GM12873 (cell line): ENCODE results near the gene CAST.

Source experiments
- TF ChIP-seq, protein P1 (sequence below): IDR thresholded peaks from 2 replicates; pipeline ENCODE4 v1.5.1; 2012; ENCODE audit warnings: low read depth, mild to moderate bottlenecking, moderate library complexity, low read length, control low read depth; ENCODE audit not compliant: insufficient read depth; ENCODE audit errors: missing control alignments

Gene CAST

DNA sequence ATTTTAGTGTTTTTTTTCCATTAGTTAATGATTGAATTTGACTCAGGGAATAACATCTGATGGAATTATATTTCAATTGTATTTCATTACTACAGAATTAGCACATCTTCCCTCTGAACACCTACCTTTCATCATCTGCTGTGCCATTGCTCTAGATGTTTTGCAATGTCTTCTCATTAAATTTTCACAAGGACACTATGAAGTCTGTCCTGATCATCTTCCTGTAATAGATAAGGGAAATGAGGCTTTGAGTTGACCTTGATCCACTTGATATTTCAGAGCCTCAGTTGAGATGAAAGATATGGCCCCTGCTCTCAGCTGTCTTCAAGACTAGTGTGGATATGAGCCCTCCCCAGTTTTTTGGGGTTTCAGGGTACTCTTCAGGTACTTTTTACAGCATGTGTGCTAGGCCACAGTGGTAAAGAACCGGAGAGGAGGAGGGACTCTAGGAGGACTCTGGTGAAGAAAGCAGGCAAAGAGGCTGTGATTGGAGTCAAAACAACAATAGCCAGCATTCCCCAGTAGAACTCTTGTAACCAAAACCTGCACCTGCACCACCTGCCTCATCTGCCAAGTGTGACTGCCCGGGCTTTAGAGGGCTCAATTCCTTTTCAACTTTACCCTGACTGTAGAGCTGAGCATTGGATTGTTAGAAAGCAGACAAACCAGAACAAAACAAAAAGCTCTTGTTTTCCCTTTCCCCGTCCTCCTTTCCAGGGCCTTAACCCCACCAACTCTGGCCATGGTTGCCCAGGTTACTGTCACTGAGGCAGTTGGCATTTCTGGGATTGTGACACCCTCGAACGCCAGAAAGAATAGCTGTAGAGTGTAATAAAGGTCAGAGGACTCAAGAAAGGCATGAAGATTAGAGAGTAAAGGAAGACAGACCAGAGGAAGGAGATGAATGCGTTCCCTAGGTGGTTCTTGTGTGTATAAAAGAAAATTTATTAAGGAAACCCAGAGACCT lies 89.3 kb downstream of the CAST start:
- TF ChIP-seq, protein P1, sequence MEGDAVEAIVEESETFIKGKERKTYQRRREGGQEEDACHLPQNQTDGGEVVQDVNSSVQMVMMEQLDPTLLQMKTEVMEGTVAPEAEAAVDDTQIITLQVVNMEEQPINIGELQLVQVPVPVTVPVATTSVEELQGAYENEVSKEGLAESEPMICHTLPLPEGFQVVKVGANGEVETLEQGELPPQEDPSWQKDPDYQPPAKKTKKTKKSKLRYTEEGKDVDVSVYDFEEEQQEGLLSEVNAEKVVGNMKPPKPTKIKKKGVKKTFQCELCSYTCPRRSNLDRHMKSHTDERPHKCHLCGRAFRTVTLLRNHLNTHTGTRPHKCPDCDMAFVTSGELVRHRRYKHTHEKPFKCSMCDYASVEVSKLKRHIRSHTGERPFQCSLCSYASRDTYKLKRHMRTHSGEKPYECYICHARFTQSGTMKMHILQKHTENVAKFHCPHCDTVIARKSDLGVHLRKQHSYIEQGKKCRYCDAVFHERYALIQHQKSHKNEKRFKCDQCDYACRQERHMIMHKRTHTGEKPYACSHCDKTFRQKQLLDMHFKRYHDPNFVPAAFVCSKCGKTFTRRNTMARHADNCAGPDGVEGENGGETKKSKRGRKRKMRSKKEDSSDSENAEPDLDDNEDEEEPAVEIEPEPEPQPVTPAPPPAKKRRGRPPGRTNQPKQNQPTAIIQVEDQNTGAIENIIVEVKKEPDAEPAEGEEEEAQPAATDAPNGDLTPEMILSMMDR: no peak

DNA sequence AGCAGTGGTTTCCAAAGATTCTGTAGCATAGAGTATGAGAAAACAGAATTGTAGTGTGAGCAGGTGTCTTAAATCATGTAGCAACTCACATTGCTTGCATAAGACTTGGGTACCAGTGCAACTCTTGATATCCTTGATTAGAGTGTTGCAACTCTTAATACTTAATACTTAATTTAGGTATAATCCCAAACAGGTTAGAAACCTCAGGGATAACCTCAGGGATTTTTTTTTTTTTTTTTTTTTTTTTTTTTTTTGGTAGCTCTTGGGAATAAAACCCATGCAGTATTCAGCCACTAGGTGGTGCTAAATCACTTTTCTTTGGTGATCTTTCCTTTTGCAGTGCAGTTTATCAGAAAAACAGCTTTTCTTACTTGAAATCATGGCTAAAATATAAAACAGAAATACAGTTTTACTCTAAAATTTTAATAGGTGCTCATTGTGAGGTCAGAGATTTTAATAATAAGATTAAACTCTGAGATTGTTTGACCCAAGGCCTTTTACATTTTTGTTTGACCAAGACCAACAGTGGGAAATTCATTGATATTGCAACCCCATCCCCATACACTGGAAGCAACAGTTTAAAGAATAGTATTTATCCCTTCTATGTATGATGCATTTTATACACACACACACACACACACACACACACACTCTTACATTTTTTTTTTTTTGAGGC lies 90.3 kb downstream of the CAST start:
- TF ChIP-seq, protein P1: peak; percentile 56

DNA sequence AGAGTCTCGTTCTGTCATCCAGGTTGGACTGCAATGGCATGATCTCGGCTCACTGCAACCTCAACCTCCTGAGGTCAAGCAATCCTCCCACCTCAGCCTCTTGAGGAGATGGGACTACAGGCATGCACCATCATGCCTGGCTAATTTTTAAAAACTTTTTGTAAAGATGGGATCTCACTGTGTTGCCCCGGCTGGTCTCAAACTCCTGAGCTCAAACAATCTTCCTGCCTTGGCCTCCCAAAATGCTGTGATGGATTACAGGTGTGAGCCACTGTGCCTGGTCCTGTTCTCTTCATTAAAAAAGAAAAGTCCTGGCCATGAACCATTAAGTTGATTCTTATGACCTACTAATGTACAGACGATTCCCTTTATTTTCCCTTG lies 90.8 kb downstream of the CAST start:
- TF ChIP-seq, protein P1: no peak

DNA sequence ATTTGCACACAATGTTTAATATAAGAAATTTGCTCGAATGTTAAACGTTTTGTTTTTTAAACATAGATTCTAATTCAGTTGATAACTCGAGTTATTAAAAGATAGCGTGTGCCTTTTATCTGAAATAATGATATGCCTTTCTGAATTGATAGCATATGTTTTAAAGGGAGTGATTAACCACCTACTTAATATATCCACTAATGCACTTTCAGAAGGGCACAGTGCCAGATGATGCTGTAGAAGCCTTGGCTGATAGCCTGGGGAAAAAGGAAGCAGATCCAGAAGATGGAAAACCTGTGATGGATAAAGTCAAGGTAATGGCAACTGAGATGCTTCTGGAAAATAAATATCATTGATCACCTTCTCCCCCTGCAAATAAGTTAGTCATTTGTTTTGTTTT lies 91.7 kb downstream of the CAST start:
- TF ChIP-seq, protein P1: no peak

DNA sequence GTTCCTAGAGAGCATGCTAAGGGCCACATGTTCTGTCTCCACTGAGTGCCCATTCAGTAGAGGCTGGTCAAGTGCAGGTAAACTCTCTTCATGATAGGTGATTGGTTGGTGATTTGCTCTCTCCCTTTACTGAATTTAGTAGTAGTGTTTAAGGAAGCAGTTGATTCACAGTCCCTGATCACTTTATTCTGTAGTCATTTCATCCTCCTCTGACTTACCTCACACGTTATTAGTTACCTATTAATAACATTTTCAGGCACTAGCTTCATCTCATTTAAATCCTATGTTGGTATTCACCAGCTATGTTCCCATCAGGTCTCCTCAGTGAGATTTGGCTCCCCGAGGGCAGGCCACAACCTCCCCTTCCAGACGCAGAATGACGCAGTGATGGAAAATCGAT lies 93.7 kb downstream of the CAST start:
- TF ChIP-seq, protein P1: no peak

DNA sequence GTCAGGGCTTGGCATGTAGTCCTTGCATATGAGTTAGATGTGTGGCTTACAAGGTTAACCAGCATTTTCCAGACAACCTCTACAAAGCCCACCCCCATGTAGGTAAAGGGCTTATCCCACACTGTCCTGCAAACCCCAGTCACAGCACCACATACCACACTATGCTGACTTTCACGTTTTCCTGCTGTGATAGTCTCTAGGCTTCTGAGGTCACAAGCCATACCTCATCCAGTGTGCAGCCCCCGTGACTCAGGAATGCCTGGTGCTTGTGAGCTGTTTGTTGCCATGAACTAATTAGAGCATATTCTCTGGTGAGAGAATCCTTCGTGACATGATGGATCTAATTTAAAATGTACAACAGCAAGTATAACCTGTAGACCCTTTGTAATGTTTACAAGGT lies 94.8 kb downstream of the CAST start:
- TF ChIP-seq, protein P1: no peak

DNA sequence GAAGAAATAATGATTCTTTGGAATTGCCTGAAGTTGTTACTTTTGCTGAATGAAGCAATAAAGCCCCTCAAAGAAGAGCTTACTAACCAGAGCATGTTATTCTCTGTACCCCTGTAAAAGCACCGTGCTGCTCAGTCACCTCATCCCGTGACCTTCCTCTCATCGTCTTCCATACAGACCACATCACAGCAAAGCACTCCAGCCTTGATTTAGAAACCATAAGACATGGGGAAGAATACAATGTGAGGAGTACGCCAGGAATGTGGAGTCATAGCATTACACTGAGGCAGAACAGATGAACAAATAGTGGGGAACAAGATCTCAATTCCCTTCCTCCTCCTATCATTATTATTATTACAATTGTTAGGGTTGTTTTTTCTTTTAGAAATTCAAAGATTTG lies 96.4 kb downstream of the CAST start:
- TF ChIP-seq, protein P1: no peak
